Measurements from ENCODE around the gene CD209.

- TF ChIP-seq CTCF (IDR thresholded peaks at IDR 0.05; ENCODE audit: extremely low read depth in 1 of 2, insufficient read depth in 1 of 2, low read depth in 1 of 2, low read length in 2 of 2) = no peak
- TF ChIP-seq GATA2 (IDR thresholded peaks at IDR 0.05; ENCODE audit: insufficient read depth, insufficient read length, low read depth, low read length) = no peak
- TF ChIP-seq POLR2A (IDR thresholded peaks at IDR 0.05; ENCODE audit: low read depth, low read length) = no peak
- no peak for TF ChIP-seq EZH2 (IDR thresholded peaks at IDR 0.05; ENCODE audit: borderline replicate concordance, low read depth, low read length, severe bottlenecking)
These were observed 16.4 kb upstream of the CD209 start for GRCh38 chr19:7763696-7764095.

Data from endothelial cell of umbilical vein (primary cell).